ENCODE measurements around the gene AIPL1. TPM values are rescaled to one million over a fixed set of nuclear protein-coding genes. Genes with fewer than 3 reads are reported as not detected.

The AIPL1 gene
- total RNA-seq, 2 experiments from 2014 or later: not detected

GRCh38 chr17:6464446-6465041 lies 29.6 kb upstream of the AIPL1 start:
- no peak for TF ChIP-seq CTCF (IDR thresholded peaks at IDR 0.05)
- ChIA-PET POLR2A (no interaction called here), CTCF (interaction anchor here (1.2 kb wide), 1 partner anchor 9 kb away, joined by 3 read pairs; no protein-coding TSS in a partner anchor)
- intact Hi-C loops (cut with DNase I, micrococcal nuclease): no loop called here
- H3K4me3 ChIP-seq (ENCODE audit: low read length): no peak overlapping the region
- Mint-ChIP-seq H3K9me3 (no peaks in the 10 kb centered on the region), H3K27ac (no peak overlapping the region), H3K27me3 (no peaks in the 10 kb centered on the region), H3K36me3 (ENCODE audit: low read depth) (no peaks in the 10 kb centered on the region), H3K4me3 (no peak overlapping the region), H3K4me1 (ENCODE audit: low read depth) (no peaks in the 10 kb centered on the region)
- no peaks in the 10 kb centered on the region for H3K9me3 ChIP-seq (ENCODE audit: control insufficient read depth in 1 of 2, insufficient read depth in 1 of 2, low read length in 2 of 2)
- ATAC-seq (ENCODE audit: poor library complexity) (no peak), DNase-seq (no peak)
- H3K27ac ChIP-seq (ENCODE audit: low read depth in 1 of 2, low read length in 2 of 2): no peak overlapping the region
- no peaks in the 10 kb centered on the region for H3K4me1 ChIP-seq (ENCODE audit: insufficient read depth, low read length)
- H3K27me3 ChIP-seq (ENCODE audit: control insufficient read depth in 1 of 2, insufficient read depth in 2 of 2, low read length in 2 of 2): no peaks in the 10 kb centered on the region
- H3K36me3 ChIP-seq (ENCODE audit: insufficient read depth, low read length): no peaks in the 10 kb centered on the region

DNA sequence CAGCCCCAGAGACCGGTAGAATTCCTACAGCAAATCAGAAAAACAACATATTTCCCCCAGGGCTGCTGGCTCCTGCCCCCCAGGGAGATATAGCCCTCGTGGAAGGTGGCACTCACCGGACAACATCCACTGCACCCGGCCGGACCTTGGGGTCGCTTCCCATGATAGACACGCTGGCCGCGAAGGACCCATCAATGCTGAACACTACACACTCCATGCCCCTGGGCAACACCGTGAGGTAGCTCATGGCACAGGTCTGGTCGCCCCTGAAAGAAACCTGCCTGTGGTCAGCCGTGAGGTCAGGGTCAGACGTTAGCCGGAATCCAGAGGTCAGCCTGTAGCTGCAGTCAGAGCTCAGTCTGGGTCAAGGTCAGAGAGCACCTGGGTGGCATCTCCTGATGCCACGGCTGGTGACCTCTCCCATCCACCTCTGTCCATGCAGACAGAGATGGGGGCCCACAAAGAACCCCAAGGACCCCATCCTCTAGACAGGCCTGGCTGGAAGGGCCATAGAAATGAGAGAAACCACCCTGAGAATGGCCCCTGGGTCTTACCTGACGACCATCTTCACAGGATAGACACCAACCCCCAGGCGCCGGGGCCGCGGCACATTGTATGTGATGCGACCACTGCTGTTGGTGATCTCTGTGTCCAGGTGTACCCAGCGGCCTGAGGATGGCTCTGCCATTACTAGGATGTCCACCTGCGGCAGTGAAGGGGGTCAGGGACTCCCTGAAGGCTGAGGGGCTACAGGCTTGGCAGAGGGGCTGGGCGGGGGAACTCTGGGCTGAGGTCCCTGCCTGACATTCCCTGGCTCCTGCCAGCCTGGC lies 28.9 kb upstream of the AIPL1 start:
- ATAC-seq (ENCODE audit: poor library complexity) (no peak), DNase-seq (no peak)
- Mint-ChIP-seq H3K27ac (no peak overlapping the region), H3K9me3 (no peaks in the 10 kb centered on the region), H3K36me3 (ENCODE audit: low read depth) (no peaks in the 10 kb centered on the region), H3K4me3 (no peak overlapping the region), H3K4me1 (ENCODE audit: low read depth) (no peaks in the 10 kb centered on the region), H3K27me3 (no peaks in the 10 kb centered on the region)
- H3K4me1 ChIP-seq (ENCODE audit: insufficient read depth, low read length): no peaks in the 10 kb centered on the region
- no peaks in the 10 kb centered on the region for H3K9me3 ChIP-seq (ENCODE audit: control insufficient read depth in 1 of 2, insufficient read depth in 1 of 2, low read length in 2 of 2)
- no peak for TF ChIP-seq CTCF (IDR thresholded peaks at IDR 0.05)
- CTCF ChIA-PET: interaction anchor here (1.2 to 1.7 kb wide), 2 partner anchors 9 kb away, joined by 3 to 4 read pairs; no protein-coding TSS in a partner anchor
- H3K27me3 ChIP-seq (ENCODE audit: control insufficient read depth in 1 of 2, insufficient read depth in 2 of 2, low read length in 2 of 2): no peaks in the 10 kb centered on the region
- no peaks in the 10 kb centered on the region for H3K36me3 ChIP-seq (ENCODE audit: insufficient read depth, low read length)
- intact Hi-C loops (cut with DNase I, micrococcal nuclease): no loop called here
- POLR2A ChIA-PET: no interaction called here
- H3K27ac ChIP-seq (ENCODE audit: low read depth in 1 of 2, low read length in 2 of 2): no peak overlapping the region
- H3K4me3 ChIP-seq (ENCODE audit: low read length): no peak overlapping the region

GRCh38 chr17:6462692-6463091 lies 27.8 kb upstream of the AIPL1 start:
- Mint-ChIP-seq H3K4me3 (no peak overlapping the region), H3K9me3 (no peaks in the 10 kb centered on the region), H3K27ac (no peak overlapping the region), H3K4me1 (ENCODE audit: low read depth) (no peaks in the 10 kb centered on the region), H3K36me3 (ENCODE audit: low read depth) (no peaks in the 10 kb centered on the region), H3K27me3 (no peaks in the 10 kb centered on the region)
- Histone ChIP-seq H3K27me3 (ENCODE audit: control insufficient read depth in 1 of 2, insufficient read depth in 2 of 2, low read length in 2 of 2) (no peaks in the 10 kb centered on the region), H3K4me3 (ENCODE audit: low read length) (no peak overlapping the region), H3K27ac (ENCODE audit: low read depth in 1 of 2, low read length in 2 of 2) (no peak overlapping the region), H3K9me3 (ENCODE audit: control insufficient read depth in 1 of 2, insufficient read depth in 1 of 2, low read length in 2 of 2) (no peaks in the 10 kb centered on the region), H3K36me3 (ENCODE audit: insufficient read depth, low read length) (no peaks in the 10 kb centered on the region), H3K4me1 (ENCODE audit: insufficient read depth, low read length) (no peaks in the 10 kb centered on the region)
- DNase-seq (no peak), ATAC-seq (ENCODE audit: poor library complexity) (no peak)
- intact Hi-C loops (cut with DNase I, micrococcal nuclease): no loop called here
- no peak for TF ChIP-seq CTCF (IDR thresholded peaks at IDR 0.05)
- POLR2A ChIA-PET: no interaction called here
- CTCF ChIA-PET: interaction anchor here (1.7 kb wide), 1 partner anchor 11 kb away, joined by 4 read pairs; no protein-coding TSS in a partner anchor

Measured in CD4-positive, alpha-beta T cell (primary cell).